DOHH2 (cell line): ENCODE data around the gene DPCD.
"Not testable (repeated sequence)": the region's sequence is repeated elsewhere in the genome, so short reads cannot be mapped to it uniquely, and the experiment has no call there.

Source experiments
- H3F3A ChIP-seq: fragments of 200-600 bp; sonication (generic), shearing (Covaris generic); 2 replicates; pipeline ENCODE4 v1.6.0; 2016; ENCODE audit warnings: antibody characterized with exemption, mild to moderate bottlenecking; ENCODE audit not compliant: control insufficient read depth, insufficient read depth
- H3K27ac ChIP-seq: fragments of 200-600 bp; sonication (generic); 2 replicates; pipeline ENCODE4 v1.5.1; 2014; ENCODE audit warnings: low read depth, mild to moderate bottlenecking, low read length, moderate library complexity
- H3K27me3 ChIP-seq: fragments of 200-600 bp; sonication (generic); 2 replicates; pipeline ENCODE4 v1.6.1; 2014; ENCODE audit warnings: mild to moderate bottlenecking, low read length, mixed read lengths; ENCODE audit not compliant: control insufficient read depth
- H3K36me3 ChIP-seq: fragments of 200-600 bp; sonication (generic); 2 replicates; pipeline ENCODE4 v1.6.1; 2014; ENCODE audit warnings: mild to moderate bottlenecking, low read length, moderate library complexity, mixed read lengths; ENCODE audit not compliant: control insufficient read depth
- H3K4me1 ChIP-seq: fragments of 200-600 bp; sonication (generic); 2 replicates; pipeline ENCODE4 v1.6.1; 2014; ENCODE audit warnings: mild to moderate bottlenecking, low read length, mixed read lengths; ENCODE audit not compliant: control insufficient read depth
- H3K4me2 ChIP-seq: fragments of 200-600 bp; sonication (generic); 2 replicates; pipeline ENCODE4 v1.6.0; 2014; ENCODE audit warnings: mild to moderate bottlenecking, low read length, moderate library complexity
- H3K4me3 ChIP-seq: fragments of 200-600 bp; sonication (generic); 2 replicates; pipeline ENCODE4 v1.5.1; 2014; ENCODE audit warnings: mild to moderate bottlenecking, low read length, mixed read lengths
- H3K79me2 ChIP-seq: fragments of 200-600 bp; sonication (generic); 2 replicates; pipeline ENCODE4 v1.6.1; 2014; ENCODE audit warnings: mild to moderate bottlenecking, low read length, mixed read lengths; ENCODE audit not compliant: control insufficient read depth
- H3K9me2 ChIP-seq: fragments of 200-600 bp; sonication (generic); replicated peaks from 2 replicates; pipeline ENCODE4 v1.6.1; 2014; ENCODE audit warnings: mild to moderate bottlenecking, low read length, mixed read lengths; ENCODE audit not compliant: control insufficient read depth
- H3K9me3 ChIP-seq: fragments of 200-600 bp; sonication (generic); 2 replicates; pipeline ENCODE4 v1.6.1; 2014; ENCODE audit warnings: antibody characterized with exemption, low read length, mixed read lengths; ENCODE audit not compliant: control insufficient read depth, insufficient read depth
- H4K20me1 ChIP-seq: fragments of 200-600 bp; sonication (generic); 2 replicates; pipeline ENCODE4 v1.6.0; 2014; ENCODE audit warnings: low read depth, mild to moderate bottlenecking, antibody characterized with exemption, low read length, moderate library complexity; ENCODE audit not compliant: control insufficient read depth, insufficient read depth
- CTCF ChIP-seq: fragments of 200-600 bp; sonication (generic); IDR thresholded peaks from one replicate; pipeline ENCODE4 v1.5.1; 2014; ENCODE audit warnings: antibody characterized with exemption, mild to moderate bottlenecking, low read depth, low read length; ENCODE audit not compliant: poor library complexity, severe bottlenecking
- EZH2phosphoT487 ChIP-seq: fragments of 200-600 bp; sonication (generic); IDR thresholded peaks from 2 replicates; pipeline ENCODE4 v1.6.1; 2017; ENCODE audit warnings: borderline replicate concordance, mild to moderate bottlenecking, antibody characterized with exemption, low read length, moderate library complexity, mixed read lengths

DPCD gene

GRCh38 chr10:101631821-101632475, 43.8 kb downstream of the DPCD start:
- Histone ChIP-seq H3K27ac (no peak overlapping the region), H3K36me3 (peaks cover 49% of the 10 kb centered on the region), H3K4me1 (no peaks in the 10 kb centered on the region), H3K9me3 (no peaks in the 10 kb centered on the region), H3F3A (no peaks in the 10 kb centered on the region), H3K4me2 (no peak overlapping the region), H3K4me3 (no peak overlapping the region), H3K27me3 (no peaks in the 10 kb centered on the region), H4K20me1 (no peaks in the 10 kb centered on the region), H3K9me2 (no peaks in the 10 kb centered on the region), H3K79me2 (peaks cover 19% of the 10 kb centered on the region)
- no peak for TF ChIP-seq CTCF
- no peak for TF ChIP-seq EZH2phosphoT487

GRCh38 chr10:101633510-101633909, 45.4 kb downstream of the DPCD start:
- H3F3A ChIP-seq, H4K20me1 ChIP-seq, H3K9me2 ChIP-seq, H3K27me3 ChIP-seq, H3K4me3 ChIP-seq, H3K9me3 ChIP-seq, H3K4me1 ChIP-seq, H3K4me2 ChIP-seq, H3K27ac ChIP-seq: not testable (repeated sequence)
- Histone ChIP-seq H3K36me3 (peaks cover 46% of the 10 kb centered on the region), H3K79me2 (peaks cover 19% of the 10 kb centered on the region)

- Histone ChIP-seq H3F3A (0 out of 2 replicates have a peak, but pooled peaks cover 4% of the 10 kb centered on the region), H3K4me2 (no peak overlapping the region), H3K4me1 (no peaks in the 10 kb centered on the region), H3K27ac (no peak overlapping the region), H3K9me3 (no peaks in the 10 kb centered on the region), H3K36me3 (peaks cover 44% of the 10 kb centered on the region), H3K9me2 (no peaks in the 10 kb centered on the region), H4K20me1 (no peaks in the 10 kb centered on the region), H3K27me3 (no peaks in the 10 kb centered on the region), H3K79me2 (0 out of 2 replicates have a peak, but pooled peaks cover 2% of the 10 kb centered on the region), H3K4me3 (no peak overlapping the region)
- TF ChIP-seq EZH2phosphoT487, result no peak
- no peak for TF ChIP-seq CTCF
Measured at GRCh38 chr10:101639141-101639900, 51.2 kb downstream of the DPCD start.

GRCh38 chr10:101643546-101643945, 55.4 kb downstream of the DPCD start:
- Histone ChIP-seq H3K4me3 (no peak overlapping the region), H3K27me3 (no peaks in the 10 kb centered on the region), H3K9me3 (no peaks in the 10 kb centered on the region), H3K9me2 (no peaks in the 10 kb centered on the region), H3K36me3 (peaks cover 61% of the 10 kb centered on the region), H4K20me1 (no peaks in the 10 kb centered on the region), H3K27ac (no peak overlapping the region), H3K79me2 (0 out of 2 replicates have a peak, but pooled peaks cover 2% of the 10 kb centered on the region), H3K4me2 (no peak overlapping the region), H3K4me1 (no peaks in the 10 kb centered on the region), H3F3A (0 out of 2 replicates have a peak, but pooled peaks cover 4% of the 10 kb centered on the region)
- TF ChIP-seq CTCF (no peak), EZH2phosphoT487 (no peak)
